ENCODE data around the gene SGCD.

DNA sequence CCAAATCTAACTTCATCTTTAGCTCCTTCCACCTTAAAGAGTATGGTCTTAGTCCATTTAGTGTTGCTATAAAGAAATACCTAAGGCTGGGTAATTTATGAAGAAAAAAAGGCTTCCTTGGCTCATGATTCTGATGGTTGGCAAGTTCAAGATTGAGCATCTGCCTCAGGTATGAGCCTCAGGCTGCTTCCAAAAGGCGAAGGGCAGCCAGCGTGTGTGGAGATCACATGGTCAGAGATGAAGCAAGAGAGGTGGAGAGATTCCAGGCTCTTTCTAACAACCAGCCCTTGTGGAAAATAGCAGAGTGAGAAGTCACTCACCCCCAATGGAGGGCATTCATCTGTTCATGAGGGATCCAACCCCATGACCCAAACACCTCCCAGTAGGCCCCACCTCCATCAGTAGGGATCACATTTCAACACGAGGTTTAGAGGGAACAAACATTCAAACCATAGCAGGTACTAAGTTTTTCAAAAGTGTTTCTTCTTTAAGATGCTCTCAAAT is 225.9 kb downstream of the SGCD start:
- TF ChIP-seq NFATC3 (IDR thresholded peaks at IDR 0.05), result no peak
- TF ChIP-seq CHD4 (IDR thresholded peaks at IDR 0.05; ENCODE audit: insufficient read depth, insufficient replicate concordance, low read depth, low read length, poor library complexity, severe bottlenecking), result no peak
- TF ChIP-seq DMBX1 (CRISPR knock-in tag; IDR thresholded peaks at IDR 0.05; ENCODE audit: borderline replicate concordance), result no peak
- TF ChIP-seq ZZZ3 (IDR thresholded peaks at IDR 0.05), result no peak
- TF ChIP-seq, protein P1, sequence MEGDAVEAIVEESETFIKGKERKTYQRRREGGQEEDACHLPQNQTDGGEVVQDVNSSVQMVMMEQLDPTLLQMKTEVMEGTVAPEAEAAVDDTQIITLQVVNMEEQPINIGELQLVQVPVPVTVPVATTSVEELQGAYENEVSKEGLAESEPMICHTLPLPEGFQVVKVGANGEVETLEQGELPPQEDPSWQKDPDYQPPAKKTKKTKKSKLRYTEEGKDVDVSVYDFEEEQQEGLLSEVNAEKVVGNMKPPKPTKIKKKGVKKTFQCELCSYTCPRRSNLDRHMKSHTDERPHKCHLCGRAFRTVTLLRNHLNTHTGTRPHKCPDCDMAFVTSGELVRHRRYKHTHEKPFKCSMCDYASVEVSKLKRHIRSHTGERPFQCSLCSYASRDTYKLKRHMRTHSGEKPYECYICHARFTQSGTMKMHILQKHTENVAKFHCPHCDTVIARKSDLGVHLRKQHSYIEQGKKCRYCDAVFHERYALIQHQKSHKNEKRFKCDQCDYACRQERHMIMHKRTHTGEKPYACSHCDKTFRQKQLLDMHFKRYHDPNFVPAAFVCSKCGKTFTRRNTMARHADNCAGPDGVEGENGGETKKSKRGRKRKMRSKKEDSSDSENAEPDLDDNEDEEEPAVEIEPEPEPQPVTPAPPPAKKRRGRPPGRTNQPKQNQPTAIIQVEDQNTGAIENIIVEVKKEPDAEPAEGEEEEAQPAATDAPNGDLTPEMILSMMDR (IDR thresholded peaks at IDR 0.05 in 2 of 3, conservative IDR thresholded peaks at IDR 0.05 in 1 of 3; ENCODE audit: insufficient read depth in 2 of 3, low read depth in 1 of 3, low read length in 3 of 3), result no peak
- TF ChIP-seq CAMTA2 (CRISPR knock-in tag; conservative IDR thresholded peaks at IDR 0.05), result no peak
- TF ChIP-seq EZH2 (IDR thresholded peaks at IDR 0.05; ENCODE audit: borderline replicate concordance, low read depth, low read length), result no peak
- TF ChIP-seq RAD21 (CRISPR knock-in tag; conservative IDR thresholded peaks at IDR 0.05 in 1 of 2, IDR thresholded peaks at IDR 0.05 in 1 of 2), result no peak
- TF ChIP-seq EWSR1 (IDR thresholded peaks at IDR 0.05; ENCODE audit: borderline replicate concordance, low read depth, partially characterized antibody), result no peak
- no peak for TF ChIP-seq ZNF24 (IDR thresholded peaks at IDR 0.05)
- TF ChIP-seq SMC3 (conservative IDR thresholded peaks at IDR 0.05; ENCODE audit: insufficient read depth, low read depth, low read length), result no peak
- no peak for TF ChIP-seq CHD2 (IDR thresholded peaks at IDR 0.05; ENCODE audit: low read depth, low read length)
- TF ChIP-seq RCOR1 (IDR thresholded peaks at IDR 0.05; ENCODE audit: borderline replicate concordance in 1 of 2, low read depth in 2 of 2, low read length in 2 of 2), result no peak
- TF ChIP-seq MTA1 (IDR thresholded peaks at IDR 0.05; ENCODE audit: borderline replicate concordance), result no peak
